Sigmoid colon (tissue), 7 donors: Measurements from ENCODE around the gene BAZ1B. TPM values are rescaled to one million over a fixed set of nuclear protein-coding genes. Genes with fewer than 3 reads are reported as not detected.

Experiments used
- DNase-seq: peaks from one replicate; pipeline ENCODE4 v3.0.0-alpha.2; 2019
- H3K27ac ChIP-seq, 4 donors: fragments of 200-600 bp; sonication (generic); one replicate each; pipeline ENCODE4 v1.5.1; 2016 to 2019; ENCODE audit warnings: mild to moderate bottlenecking in 1 of 4
- H3K27me3 ChIP-seq, 3 donors: fragments of 200-600 bp; sonication (generic); one replicate each; pipeline ENCODE4 v1.5.1; 2019; ENCODE audit warnings: mild to moderate bottlenecking in 1 of 3
- H3K36me3 ChIP-seq, 4 donors: fragments of 200-600 bp; sonication (generic); one replicate each; pipeline ENCODE4 v1.5.1; 2016 to 2019
- H3K4me1 ChIP-seq, 4 donors: fragments of 200-600 bp; sonication (generic); one replicate each; pipeline ENCODE4 v1.5.1; 2017 to 2019
- H3K4me3 ChIP-seq, 4 donors: fragments of 200-600 bp; sonication (generic); one replicate each; pipeline ENCODE4 v1.5.1; 2017 to 2019; ENCODE audit warnings: mild to moderate bottlenecking in 2 of 4, moderate library complexity in 1 of 4
- H3K9me3 ChIP-seq, 4 donors: fragments of 200-600 bp in 3 of 4; sonication (generic) in 3 of 4; one replicate each; pipeline versions ENCODE4 v1.5.1 to v1.6.1; 2013 to 2019
- EP300 ChIP-seq, 4 donors: sonication (generic); formaldehyde crosslinking; IDR thresholded peaks; one replicate each; pipeline ENCODE4 v1.6.1; 2017; ENCODE audit warnings: antibody characterized with exemption in 4 of 4
- POLR2A ChIP-seq, 2 donors: fragments of 450-650 bp; IDR thresholded peaks; one replicate each; pipeline ENCODE4 v1.6.1; 2016; ENCODE audit warnings: antibody characterized with exemption in 2 of 2, mild to moderate bottlenecking in 2 of 2, moderate library complexity in 2 of 2
- POLR2AphosphoS5 ChIP-seq, 4 donors: sonication (generic); formaldehyde crosslinking; IDR thresholded peaks; one replicate each; pipeline ENCODE4 v1.6.1; 2017; ENCODE audit warnings: antibody characterized with exemption in 4 of 4
- WGBS, 2 donors: extraction: QIAGEN DNeasy Blood & Tissue Kit; methylation state at CpG; one replicate each; pipeline ENCODE4 v1.1.7; 2013; 5-methylcytosine and 5-hydroxymethylcytosine counted together
- intact Hi-C: fragments of 100-400 bp; cut with DNase I; formaldehyde crosslinking; loops from one replicate; pipeline ENCODE4 v1.15.1; 2023
- polyA plus RNA-seq, 3 donors: library from polyadenylated mRNA; stranded (reverse); fragments of 200-250 nt; gene quantifications; one replicate each; pipeline ENCODE4 v1.2.3, GENCODE V29; 2013
- total RNA-seq, 4 donors: library from RNA; depleted of rRNA; stranded (reverse); fragments of >200 nt; gene quantifications; one replicate each; pipeline ENCODE4 v1.1.0, GENCODE V29; 2016
- TF ChIP-seq, protein P1 (sequence below), 4 experiments: fragments of 450-650 bp in 3 of 4; fragments of 200-600 bp in 1 of 4; IDR thresholded peaks; one replicate each; pipeline ENCODE4 v1.5.1; 2016 to 2019; ENCODE audit warnings: antibody characterized with exemption in 4 of 4, mild to moderate bottlenecking in 3 of 4, moderate library complexity in 2 of 4
- donor health status: healthy with polysubstance abuse.
- donor health status: Bipolar disorder and iron deficiency.
- donor health status: healthy.

The BAZ1B gene, protein sequence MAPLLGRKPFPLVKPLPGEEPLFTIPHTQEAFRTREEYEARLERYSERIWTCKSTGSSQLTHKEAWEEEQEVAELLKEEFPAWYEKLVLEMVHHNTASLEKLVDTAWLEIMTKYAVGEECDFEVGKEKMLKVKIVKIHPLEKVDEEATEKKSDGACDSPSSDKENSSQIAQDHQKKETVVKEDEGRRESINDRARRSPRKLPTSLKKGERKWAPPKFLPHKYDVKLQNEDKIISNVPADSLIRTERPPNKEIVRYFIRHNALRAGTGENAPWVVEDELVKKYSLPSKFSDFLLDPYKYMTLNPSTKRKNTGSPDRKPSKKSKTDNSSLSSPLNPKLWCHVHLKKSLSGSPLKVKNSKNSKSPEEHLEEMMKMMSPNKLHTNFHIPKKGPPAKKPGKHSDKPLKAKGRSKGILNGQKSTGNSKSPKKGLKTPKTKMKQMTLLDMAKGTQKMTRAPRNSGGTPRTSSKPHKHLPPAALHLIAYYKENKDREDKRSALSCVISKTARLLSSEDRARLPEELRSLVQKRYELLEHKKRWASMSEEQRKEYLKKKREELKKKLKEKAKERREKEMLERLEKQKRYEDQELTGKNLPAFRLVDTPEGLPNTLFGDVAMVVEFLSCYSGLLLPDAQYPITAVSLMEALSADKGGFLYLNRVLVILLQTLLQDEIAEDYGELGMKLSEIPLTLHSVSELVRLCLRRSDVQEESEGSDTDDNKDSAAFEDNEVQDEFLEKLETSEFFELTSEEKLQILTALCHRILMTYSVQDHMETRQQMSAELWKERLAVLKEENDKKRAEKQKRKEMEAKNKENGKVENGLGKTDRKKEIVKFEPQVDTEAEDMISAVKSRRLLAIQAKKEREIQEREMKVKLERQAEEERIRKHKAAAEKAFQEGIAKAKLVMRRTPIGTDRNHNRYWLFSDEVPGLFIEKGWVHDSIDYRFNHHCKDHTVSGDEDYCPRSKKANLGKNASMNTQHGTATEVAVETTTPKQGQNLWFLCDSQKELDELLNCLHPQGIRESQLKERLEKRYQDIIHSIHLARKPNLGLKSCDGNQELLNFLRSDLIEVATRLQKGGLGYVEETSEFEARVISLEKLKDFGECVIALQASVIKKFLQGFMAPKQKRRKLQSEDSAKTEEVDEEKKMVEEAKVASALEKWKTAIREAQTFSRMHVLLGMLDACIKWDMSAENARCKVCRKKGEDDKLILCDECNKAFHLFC (N-terminal part only)
- total RNA-seq: 10 to 100 TPM; 47.2 to 67.3 (median 53.5) TPM
- polyA plus RNA-seq: 10 to 100 TPM; 13.8 to 33.4 (median 17.1) TPM

GRCh38 chr7:73522105-73522872 is at the start of gene BAZ1B:
TSS of gene BAZ1B (minus strand) at chr7:73522293. CDS start at chr7:73521933, 360 bp downstream.
- TF ChIP-seq POLR2AphosphoS5 (IDR thresholded peaks at IDR 0.05): peak; percentile 60 to 86 (median 70)
- TF ChIP-seq, protein P1, sequence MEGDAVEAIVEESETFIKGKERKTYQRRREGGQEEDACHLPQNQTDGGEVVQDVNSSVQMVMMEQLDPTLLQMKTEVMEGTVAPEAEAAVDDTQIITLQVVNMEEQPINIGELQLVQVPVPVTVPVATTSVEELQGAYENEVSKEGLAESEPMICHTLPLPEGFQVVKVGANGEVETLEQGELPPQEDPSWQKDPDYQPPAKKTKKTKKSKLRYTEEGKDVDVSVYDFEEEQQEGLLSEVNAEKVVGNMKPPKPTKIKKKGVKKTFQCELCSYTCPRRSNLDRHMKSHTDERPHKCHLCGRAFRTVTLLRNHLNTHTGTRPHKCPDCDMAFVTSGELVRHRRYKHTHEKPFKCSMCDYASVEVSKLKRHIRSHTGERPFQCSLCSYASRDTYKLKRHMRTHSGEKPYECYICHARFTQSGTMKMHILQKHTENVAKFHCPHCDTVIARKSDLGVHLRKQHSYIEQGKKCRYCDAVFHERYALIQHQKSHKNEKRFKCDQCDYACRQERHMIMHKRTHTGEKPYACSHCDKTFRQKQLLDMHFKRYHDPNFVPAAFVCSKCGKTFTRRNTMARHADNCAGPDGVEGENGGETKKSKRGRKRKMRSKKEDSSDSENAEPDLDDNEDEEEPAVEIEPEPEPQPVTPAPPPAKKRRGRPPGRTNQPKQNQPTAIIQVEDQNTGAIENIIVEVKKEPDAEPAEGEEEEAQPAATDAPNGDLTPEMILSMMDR (IDR thresholded peaks at IDR 0.05): no peak
- peak; percentile 27 to 44 for TF ChIP-seq POLR2A (IDR thresholded peaks at IDR 0.05)
- peak in 1 of 4 donors; percentile 13 for TF ChIP-seq EP300 (IDR thresholded peaks at IDR 0.05)
- H3K27me3 ChIP-seq: no peaks in the 10 kb centered on the region
- DNase-seq: peak; percentile 99
- H3K4me1 ChIP-seq: peaks cover 0 to 50% (median 41%) of the 10 kb centered on the region in 4 donors
- no peaks in the 10 kb centered on the region for H3K9me3 ChIP-seq
- 0% methylated on average over 71 of the region's 71 CpGs for WGBS, 2 donors
- intact Hi-C loops: loop anchor here (1.0 to 5.0 kb wide), 3 partner anchors 35 to 160 kb away; partner anchors contain the start of genes BCL7B, BUD23, DNAJC30 and TBL2
- H3K4me3 ChIP-seq: peak within 1 kb of the TSS; percentile 60 to 97 (median 92)
- peak within 1 kb of the TSS; percentile 86 to 99 (median 93) for H3K27ac ChIP-seq
- peaks cover 0 to 4% (median 0%) of the 10 kb centered on the region in 4 donors for H3K36me3 ChIP-seq

DNA sequence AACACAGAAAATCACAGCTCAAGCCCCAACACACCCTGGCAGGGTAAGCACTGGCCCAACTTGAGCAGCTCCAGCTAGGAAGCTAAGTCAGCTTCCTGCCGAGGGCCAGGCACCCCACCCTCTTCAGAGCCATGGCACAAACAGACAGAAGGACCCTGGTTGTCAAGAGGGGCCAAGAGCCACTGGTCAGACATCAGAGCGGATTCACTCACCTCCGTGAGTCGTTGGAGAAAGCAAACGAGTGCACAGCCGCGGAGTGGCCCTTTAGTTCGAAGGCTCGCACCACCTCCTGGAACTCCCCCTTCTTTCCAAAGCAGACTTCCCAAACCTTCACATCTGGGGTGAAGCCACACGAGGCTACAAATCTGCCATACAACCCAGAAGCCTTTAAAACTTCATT is 48.9 kb upstream of the BAZ1B start:
- peak; percentile 29 for DNase-seq
- Histone ChIP-seq H3K4me3 (no peak overlapping the region), H3K9me3 (no peaks in the 10 kb centered on the region), H3K4me1 (peaks cover 0 to 7% (median 2%) of the 10 kb centered on the region in 4 donors), H3K27ac (no peak overlapping the region), H3K27me3 (no peaks in the 10 kb centered on the region), H3K36me3 (peaks cover 39 to 67% (median 56%) of the 10 kb centered on the region in 4 donors)
- intact Hi-C loops: no loop called here
- TF ChIP-seq, protein P1 (IDR thresholded peaks at IDR 0.05): no peak
- no peak for TF ChIP-seq EP300 (IDR thresholded peaks at IDR 0.05)
- no peak for TF ChIP-seq POLR2A (IDR thresholded peaks at IDR 0.05)
- TF ChIP-seq POLR2AphosphoS5 (IDR thresholded peaks at IDR 0.05): no peak
- WGBS, 2 donors: 93 to 96% methylated on average over 10 of the region's 10 CpGs

GRCh38 chr7:73570521-73570920 is 48.4 kb upstream of the BAZ1B start:
- Histone ChIP-seq H3K27me3 (no peaks in the 10 kb centered on the region), H3K27ac (no peak overlapping the region), H3K4me1 (peaks cover 0 to 8% (median 3%) of the 10 kb centered on the region in 4 donors), H3K9me3 (no peaks in the 10 kb centered on the region), H3K4me3 (no peak overlapping the region), H3K36me3 (peaks cover 39 to 62% (median 56%) of the 10 kb centered on the region in 4 donors)
- WGBS, 2 donors: 98% methylated on average over 22 of the region's 22 CpGs
- peak; percentile 65 for DNase-seq
- intact Hi-C loops: no loop called here
- TF ChIP-seq POLR2AphosphoS5 (IDR thresholded peaks at IDR 0.05) (no peak), POLR2A (IDR thresholded peaks at IDR 0.05) (no peak), EP300 (IDR thresholded peaks at IDR 0.05) (no peak)
- TF ChIP-seq, protein P1 (IDR thresholded peaks at IDR 0.05): no peak
